Mesothelial cell of epicardium (in vitro differentiated cells): ENCODE data around the gene SND1. TPM values are rescaled to one million over a fixed set of nuclear protein-coding genes. Genes with fewer than 3 reads are reported as not detected.

Experiments used
- DNase-seq, 2 experiments: peaks; one replicate each; pipeline ENCODE4 v3.0.0; 2021; ENCODE audit warnings: low spot score in 2 of 2; ENCODE audit not compliant: unreplicated experiment in 2 of 2
- H3K27ac Mint-ChIP-seq: 2 replicates; pipeline ENCODE4 v1.8.0; 2021; ENCODE audit warnings: mixed read lengths
- H3K27me3 Mint-ChIP-seq: 2 replicates; pipeline ENCODE4 v1.8.0; 2021; ENCODE audit warnings: low read depth, mixed read lengths
- H3K36me3 Mint-ChIP-seq: 2 replicates; pipeline ENCODE4 v1.8.0; 2021; ENCODE audit warnings: mixed read lengths
- H3K4me1 Mint-ChIP-seq: 2 replicates; pipeline ENCODE4 v1.8.0; 2021; ENCODE audit warnings: mixed read lengths
- H3K4me3 Mint-ChIP-seq: 2 replicates; pipeline ENCODE4 v1.8.0; 2021; ENCODE audit warnings: mild to moderate bottlenecking, moderate library complexity, mixed read lengths
- H3K9me3 Mint-ChIP-seq: 2 replicates; pipeline ENCODE4 v1.8.0; 2021; ENCODE audit warnings: mixed read lengths
- total RNA-seq: library from RNA; stranded (reverse); gene quantifications from 3 replicates; pipeline ENCODE4 v1.2.1, GENCODE V29; 2021
- TF ChIP-seq, protein P1 (sequence below): fragments of 200-600 bp; sonication (generic); IDR thresholded peaks from one replicate; pipeline ENCODE4 v1.5.0; 2021; ENCODE audit warnings: antibody characterized with exemption; ENCODE audit not compliant: unreplicated experiment

The SND1 gene
- total RNA-seq, 1 donor from 2014 or later: 211 TPM

DNA sequence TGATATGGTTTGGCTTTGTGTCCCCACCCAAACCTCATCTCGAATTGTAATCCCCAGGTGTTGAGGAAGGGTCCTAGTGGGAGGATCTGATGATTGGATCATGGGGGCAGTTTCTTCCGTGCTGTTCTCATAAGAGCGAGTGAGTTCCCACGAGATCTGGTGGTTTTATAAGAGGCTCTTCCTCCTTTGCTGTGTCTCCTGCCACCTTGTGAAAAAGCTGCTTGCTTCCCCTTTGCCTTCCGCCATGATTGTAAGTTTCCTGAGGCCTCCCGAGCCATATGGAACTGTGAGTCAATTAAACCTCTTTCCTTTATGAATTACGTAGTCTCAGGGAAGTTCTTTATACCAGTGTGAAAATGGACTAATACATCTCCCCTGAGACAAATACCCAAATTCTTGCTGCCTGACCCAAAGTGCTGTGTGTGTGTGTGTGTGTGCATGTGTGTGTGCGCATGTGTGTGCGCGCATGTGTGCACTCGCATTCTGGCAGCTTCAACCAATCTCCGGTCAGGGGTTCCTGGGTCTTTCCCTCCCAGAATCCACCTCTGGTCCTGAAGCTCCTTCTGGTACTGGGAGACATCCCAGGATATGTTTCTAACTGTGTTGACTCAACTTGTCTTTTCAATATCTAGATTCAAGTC is 477.4 kb downstream of the SND1 start:
- Mint-ChIP-seq H3K27ac (no peak overlapping the region), H3K27me3 (peaks cover 31% of the 10 kb centered on the region), H3K36me3 (no peaks in the 10 kb centered on the region), H3K4me3 (no peak overlapping the region), H3K4me1 (no peaks in the 10 kb centered on the region), H3K9me3 (no peaks in the 10 kb centered on the region)
- TF ChIP-seq, protein P1, sequence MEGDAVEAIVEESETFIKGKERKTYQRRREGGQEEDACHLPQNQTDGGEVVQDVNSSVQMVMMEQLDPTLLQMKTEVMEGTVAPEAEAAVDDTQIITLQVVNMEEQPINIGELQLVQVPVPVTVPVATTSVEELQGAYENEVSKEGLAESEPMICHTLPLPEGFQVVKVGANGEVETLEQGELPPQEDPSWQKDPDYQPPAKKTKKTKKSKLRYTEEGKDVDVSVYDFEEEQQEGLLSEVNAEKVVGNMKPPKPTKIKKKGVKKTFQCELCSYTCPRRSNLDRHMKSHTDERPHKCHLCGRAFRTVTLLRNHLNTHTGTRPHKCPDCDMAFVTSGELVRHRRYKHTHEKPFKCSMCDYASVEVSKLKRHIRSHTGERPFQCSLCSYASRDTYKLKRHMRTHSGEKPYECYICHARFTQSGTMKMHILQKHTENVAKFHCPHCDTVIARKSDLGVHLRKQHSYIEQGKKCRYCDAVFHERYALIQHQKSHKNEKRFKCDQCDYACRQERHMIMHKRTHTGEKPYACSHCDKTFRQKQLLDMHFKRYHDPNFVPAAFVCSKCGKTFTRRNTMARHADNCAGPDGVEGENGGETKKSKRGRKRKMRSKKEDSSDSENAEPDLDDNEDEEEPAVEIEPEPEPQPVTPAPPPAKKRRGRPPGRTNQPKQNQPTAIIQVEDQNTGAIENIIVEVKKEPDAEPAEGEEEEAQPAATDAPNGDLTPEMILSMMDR: no peak
- DNase-seq: no peak

DNA sequence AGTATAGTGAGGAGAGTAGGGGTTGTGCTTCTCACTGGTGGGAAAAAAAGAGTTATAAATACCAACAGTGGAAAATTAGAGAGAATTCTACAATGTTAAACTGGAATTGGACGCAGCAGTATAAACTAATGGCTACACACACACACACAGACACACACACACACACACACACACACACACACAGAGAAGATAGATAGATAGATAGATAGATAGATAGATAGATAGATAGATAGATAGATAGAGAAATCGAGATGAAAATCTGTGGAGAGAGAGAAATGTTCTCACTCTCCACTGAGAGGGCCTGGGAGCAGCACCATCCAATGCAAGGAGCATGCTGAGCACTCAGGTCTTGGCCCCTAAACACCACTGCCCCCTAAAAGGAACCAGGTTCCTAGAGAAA is 479.1 kb downstream of the SND1 start:
- peaks cover 6% of the 10 kb centered on the region for H3K4me1 Mint-ChIP-seq
- H3K9me3 Mint-ChIP-seq: no peaks in the 10 kb centered on the region
- TF ChIP-seq, protein P1: no peak
- no peaks in the 10 kb centered on the region for H3K36me3 Mint-ChIP-seq
- DNase-seq: no peak
- no peak overlapping the region for H3K27ac Mint-ChIP-seq
- H3K27me3 Mint-ChIP-seq: peaks cover 44% of the 10 kb centered on the region
- no peak overlapping the region for H3K4me3 Mint-ChIP-seq

DNA sequence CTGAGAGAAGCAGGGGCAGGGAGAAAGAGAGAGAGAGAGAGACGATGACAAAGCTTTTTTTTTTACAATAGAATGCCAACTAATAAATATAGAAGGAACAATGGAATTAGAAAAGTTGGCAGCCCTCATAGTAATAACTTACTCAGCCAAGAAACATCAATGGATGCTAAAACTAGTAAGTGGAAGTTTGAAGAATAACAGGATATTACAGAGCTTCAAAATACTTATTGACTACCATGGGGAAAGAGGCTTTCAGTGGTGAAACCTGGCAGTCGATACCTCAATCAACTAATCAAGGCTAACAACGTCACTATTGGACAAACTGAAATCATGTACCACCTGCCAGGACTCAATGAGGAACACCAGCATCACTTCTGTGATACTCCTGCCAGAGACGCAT is 479.7 kb downstream of the SND1 start:
- no peaks in the 10 kb centered on the region for H3K9me3 Mint-ChIP-seq
- peaks cover 46% of the 10 kb centered on the region for H3K27me3 Mint-ChIP-seq
- H3K4me3 Mint-ChIP-seq: no peak overlapping the region
- H3K36me3 Mint-ChIP-seq: no peaks in the 10 kb centered on the region
- TF ChIP-seq, protein P1: no peak
- H3K4me1 Mint-ChIP-seq: peaks cover 6% of the 10 kb centered on the region
- H3K27ac Mint-ChIP-seq: no peak overlapping the region
- DNase-seq: no peak

DNA sequence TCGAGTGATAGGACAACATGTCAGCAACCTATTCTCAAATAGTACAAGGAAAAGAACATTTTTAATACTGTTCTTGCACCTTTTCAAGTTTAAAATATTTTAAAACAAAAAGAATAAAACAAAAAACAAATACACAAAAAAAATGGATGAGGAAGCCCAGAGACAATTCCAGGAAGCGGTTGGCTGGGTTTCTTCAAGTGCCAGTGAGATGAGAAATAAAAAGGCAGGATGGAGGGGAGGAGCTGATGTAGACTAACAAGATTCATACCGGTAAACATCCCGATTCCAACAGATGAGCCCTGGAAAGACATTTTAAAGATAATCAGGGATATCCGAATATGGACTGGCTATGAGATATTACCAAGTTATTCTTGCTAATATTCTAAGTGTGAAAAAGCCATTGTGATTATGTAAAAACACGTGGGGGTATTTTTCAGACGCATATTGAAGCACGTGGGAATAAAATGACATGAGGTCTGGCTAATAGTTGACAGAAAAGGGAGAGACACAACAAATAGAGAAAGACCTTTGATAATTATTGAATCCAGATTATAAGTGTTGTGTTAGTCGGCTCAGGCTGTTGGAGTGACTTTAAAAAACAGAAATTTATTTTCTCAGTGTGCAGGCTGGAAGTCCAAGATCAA is 480.6 kb downstream of the SND1 start:
- Mint-ChIP-seq H3K36me3 (no peaks in the 10 kb centered on the region), H3K4me1 (peaks cover 6% of the 10 kb centered on the region), H3K4me3 (no peak overlapping the region), H3K27me3 (peaks cover 51% of the 10 kb centered on the region), H3K27ac (no peak overlapping the region), H3K9me3 (no peaks in the 10 kb centered on the region)
- DNase-seq: no peak
- TF ChIP-seq, protein P1: no peak

DNA sequence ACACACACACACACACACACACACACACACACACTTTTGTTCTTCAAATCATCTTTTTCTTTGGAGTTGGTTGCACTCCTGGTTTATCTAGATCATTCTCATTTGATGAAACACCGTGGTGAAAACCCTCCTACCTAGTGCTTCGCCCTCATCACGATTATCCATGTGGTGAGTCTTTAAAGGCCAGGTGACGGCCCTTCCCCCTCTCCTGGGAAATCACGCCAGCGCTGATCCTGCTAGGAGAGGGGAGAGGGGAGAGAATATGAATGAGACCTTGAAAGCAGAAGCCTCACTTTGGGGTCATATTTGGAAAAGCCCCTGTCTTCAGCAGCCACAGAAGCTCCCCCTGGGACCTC is 483.1 kb downstream of the SND1 start:
- peaks cover 67% of the 10 kb centered on the region for H3K27me3 Mint-ChIP-seq
- no peak overlapping the region for H3K27ac Mint-ChIP-seq

More for the DNA sequence above, 483.1 kb downstream of the SND1 start:
- TF ChIP-seq, protein P1: no peak
- peaks cover 6% of the 10 kb centered on the region for H3K4me1 Mint-ChIP-seq
- no peak for DNase-seq
- H3K4me3 Mint-ChIP-seq: peak overlapping the region; percentile 61
- no peaks in the 10 kb centered on the region for H3K36me3 Mint-ChIP-seq
- H3K9me3 Mint-ChIP-seq: peaks cover 5% of the 10 kb centered on the region
